Measurements from ENCODE around the gene PSMC5. TPM values are rescaled to one million over a fixed set of nuclear protein-coding genes. Genes with fewer than 3 reads are reported as not detected.
A peak's percentile ranks its signal among the peaks of the same experiment; 100 is the strongest.

The PSMC5 gene
- total RNA-seq, 1 experiment from 2014 or later = 183 TPM

- Histone ChIP-seq H3K56ac (ENCODE audit: insufficient read length, low read depth, low read length) (no peak overlapping the region), H2BK5ac (ENCODE audit: insufficient read length, low read length) (no peak overlapping the region), H3K23me2 (ENCODE audit: insufficient read length, low read depth, low read length, poor library complexity, severe bottlenecking) (peaks cover 6% of the 10 kb centered on the region), H3K27me3 (ENCODE audit: insufficient read depth, low read length) (no peaks in the 10 kb centered on the region), H3K14ac (ENCODE audit: insufficient read depth, low read length) (no peak overlapping the region), H2BK120ac (ENCODE audit: low read depth, low read length, poor library complexity, severe bottlenecking) (no peak overlapping the region), H3K18ac (ENCODE audit: insufficient read length, low read depth, low read length) (no peak overlapping the region), H3K79me1 (ENCODE audit: insufficient read depth, low read depth, low read length, poor library complexity, severe bottlenecking) (peaks cover 3% of the 10 kb centered on the region), H2BK12ac (ENCODE audit: insufficient read length, low read depth, low read length) (no peak overlapping the region), H2AK5ac (ENCODE audit: insufficient read length, low read length) (no peak overlapping the region), H3K79me2 (ENCODE audit: insufficient read depth, low read length) (peaks cover 6% of the 10 kb centered on the region; the same call in 1 of the 2 replicates), H2BK20ac (ENCODE audit: low read depth, low read length, poor library complexity, severe bottlenecking) (no peak overlapping the region), H4K5ac (ENCODE audit: insufficient read length, low read depth, low read length) (no peak overlapping the region), H3K9me3 (ENCODE audit: control insufficient read depth, low read depth, low read length) (no peaks in the 10 kb centered on the region), H2BK15ac (ENCODE audit: low read depth, low read length) (no peak overlapping the region), H3K9ac (ENCODE audit: extremely low read depth, insufficient read length, low read length) (no peak overlapping the region), H3K4me2 (ENCODE audit: insufficient read depth, insufficient read length, low read length) (no peak overlapping the region), H4K91ac (ENCODE audit: insufficient read length, low read depth, low read length) (no peak overlapping the region), H3K4ac (ENCODE audit: low read depth, low read length) (no peak overlapping the region), H3K27ac (ENCODE audit: insufficient read length, low read depth, low read length) (no peak overlapping the region), H3T11ph (ENCODE audit: low read length) (no peak overlapping the region), H3K23ac (ENCODE audit: insufficient read length, low read depth, low read length) (no peak overlapping the region), H4K8ac (replicated peaks; ENCODE audit: insufficient read length, low read depth, low read length) (no peak overlapping the region), H2AFZ (ENCODE audit: low read length) (no peak overlapping the region), H3K4me1 (ENCODE audit: insufficient read depth, low read length) (no peaks in the 10 kb centered on the region), H4K20me1 (ENCODE audit: control insufficient read depth, insufficient read depth, insufficient read length) (peaks cover 2% of the 10 kb centered on the region)
- Mint-ChIP-seq H3K27me3 (ENCODE audit: low read depth) (no peaks in the 10 kb centered on the region), H3K9me3 (no peaks in the 10 kb centered on the region), H3K27ac (peak overlapping the region; percentile 82 to 87 (median 85); a peak in 5 of 7 replicates), H3K4me1 (peaks cover 9 to 14% of the 10 kb centered on the region in 2 experiments), H3K36me3 (ENCODE audit: insufficient read depth in 1 of 3, low read depth in 3 of 3) (peaks cover 63 to 94% (median 85%) of the 10 kb centered on the region in 3 experiments), H3K4me3 (no peak overlapping the region)
- TF ChIP-seq, protein P1, sequence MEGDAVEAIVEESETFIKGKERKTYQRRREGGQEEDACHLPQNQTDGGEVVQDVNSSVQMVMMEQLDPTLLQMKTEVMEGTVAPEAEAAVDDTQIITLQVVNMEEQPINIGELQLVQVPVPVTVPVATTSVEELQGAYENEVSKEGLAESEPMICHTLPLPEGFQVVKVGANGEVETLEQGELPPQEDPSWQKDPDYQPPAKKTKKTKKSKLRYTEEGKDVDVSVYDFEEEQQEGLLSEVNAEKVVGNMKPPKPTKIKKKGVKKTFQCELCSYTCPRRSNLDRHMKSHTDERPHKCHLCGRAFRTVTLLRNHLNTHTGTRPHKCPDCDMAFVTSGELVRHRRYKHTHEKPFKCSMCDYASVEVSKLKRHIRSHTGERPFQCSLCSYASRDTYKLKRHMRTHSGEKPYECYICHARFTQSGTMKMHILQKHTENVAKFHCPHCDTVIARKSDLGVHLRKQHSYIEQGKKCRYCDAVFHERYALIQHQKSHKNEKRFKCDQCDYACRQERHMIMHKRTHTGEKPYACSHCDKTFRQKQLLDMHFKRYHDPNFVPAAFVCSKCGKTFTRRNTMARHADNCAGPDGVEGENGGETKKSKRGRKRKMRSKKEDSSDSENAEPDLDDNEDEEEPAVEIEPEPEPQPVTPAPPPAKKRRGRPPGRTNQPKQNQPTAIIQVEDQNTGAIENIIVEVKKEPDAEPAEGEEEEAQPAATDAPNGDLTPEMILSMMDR (conservative IDR thresholded peaks at IDR 0.05) = peak; percentile 19; the same call in 1 of the 3 replicates
- DNase-seq = no peak
- no CpG with 5 or more reads among the region's 2 CpGs for WGBS (ENCODE audit: extremely low coverage, insufficient read length, low lambda C conversion rate)
Measured at GRCh38 chr17:63832455-63832854, 5.2 kb downstream of the PSMC5 start.

Data from H9 (cell line).